Tibial artery (tissue), 4 donors: Measurements from ENCODE around the gene ITGB3.
A peak's percentile ranks its signal among the peaks of the same experiment; 100 is the strongest.

Experiments
- DNase-seq, 2 donors: peaks; one replicate each; pipeline ENCODE4 v3.0.0-alpha.2; 2019
- H3K27ac ChIP-seq, 2 donors: fragments of 200-600 bp; sonication (generic) in 1 of 2; 1 replicate in 1 of 2; 2 replicates in 1 of 2; pipeline ENCODE4 v1.5.1; 2018 to 2019; ENCODE audit warnings: mild to moderate bottlenecking in 1 of 2
- H3K27me3 ChIP-seq, 2 donors: fragments of 200-600 bp; sonication (generic) in 1 of 2; one replicate each; pipeline versions ENCODE4 v1.5.1 to v1.6.0; 2016 to 2019
- H3K36me3 ChIP-seq, 3 donors: fragments of 200-600 bp; sonication (generic) in 2 of 3; one replicate each; pipeline ENCODE4 v1.5.1; 2016 to 2019; ENCODE audit warnings: mild to moderate bottlenecking in 2 of 3
- H3K4me1 ChIP-seq, 4 donors: fragments of 200-600 bp; sonication (generic) in 2 of 4; 1 replicate in 3 of 4; 2 replicates in 1 of 4; pipeline ENCODE4 v1.5.1; 2016 to 2019
- H3K4me3 ChIP-seq, 2 donors: fragments of 200-600 bp; sonication (generic) in 1 of 2; 1 replicate in 1 of 2; 2 replicates in 1 of 2; pipeline ENCODE4 v1.5.1; 2018 to 2019; ENCODE audit warnings: mild to moderate bottlenecking in 2 of 2
- H3K9me3 ChIP-seq, 3 donors: fragments of 200-600 bp; sonication (generic) in 1 of 3; one replicate each; pipeline ENCODE4 v1.5.1; 2016 to 2019
- CTCF ChIP-seq, 2 experiments: fragments of 200-600 bp in 1 of 2; fragments of 450-650 bp in 1 of 2; IDR thresholded peaks; one replicate each; pipeline ENCODE4 v1.5.1; 2017 to 2019; ENCODE audit warnings: antibody characterized with exemption in 2 of 2, mild to moderate bottlenecking in 1 of 2, moderate library complexity in 1 of 2
- intact Hi-C: fragments of 100-400 bp; cut with DNase I; formaldehyde crosslinking; loops from one replicate; pipeline ENCODE4 v1.15.0; 2023; ENCODE audit warnings: low total_unique reads

ITGB3 gene

GRCh38 chr17:47239967-47240651 is 13.5 kb upstream of the ITGB3 start:
- peak overlapping the region; percentile 77 to 87 for H3K27ac ChIP-seq
- peak; percentile 93 to 94 for DNase-seq
- TF ChIP-seq CTCF (IDR thresholded peaks at IDR 0.05): no peak
- H3K4me3 ChIP-seq: no peak overlapping the region
- intact Hi-C loops: no loop called here
- peaks cover 6 to 21% (median 16%) of the 10 kb centered on the region in 4 donors for H3K4me1 ChIP-seq
- no peaks in the 10 kb centered on the region for H3K9me3 ChIP-seq
- no peaks in the 10 kb centered on the region for H3K36me3 ChIP-seq
- no peaks in the 10 kb centered on the region for H3K27me3 ChIP-seq

- H3K4me1 ChIP-seq: peaks cover 6 to 21% (median 16%) of the 10 kb centered on the region in 4 donors
- H3K9me3 ChIP-seq: no peaks in the 10 kb centered on the region
- TF ChIP-seq CTCF (IDR thresholded peaks at IDR 0.05): no peak
- no peak overlapping the region for H3K4me3 ChIP-seq
- intact Hi-C loops: no loop called here
- no peak for DNase-seq
- H3K27me3 ChIP-seq: no peaks in the 10 kb centered on the region
- peak overlapping the region; percentile 77 to 87 for H3K27ac ChIP-seq
- H3K36me3 ChIP-seq: no peaks in the 10 kb centered on the region
Observed at GRCh38 chr17:47240806-47241205, 12.8 kb upstream of the ITGB3 start.

GRCh38 chr17:47242648-47243047 is 11.0 kb upstream of the ITGB3 start:
- TF ChIP-seq CTCF (IDR thresholded peaks at IDR 0.05): no peak
- H3K27ac ChIP-seq: no peak overlapping the region
- intact Hi-C loops: no loop called here
- H3K27me3 ChIP-seq: no peaks in the 10 kb centered on the region
- H3K9me3 ChIP-seq: no peaks in the 10 kb centered on the region
- no peak for DNase-seq
- peaks cover 6 to 21% (median 16%) of the 10 kb centered on the region in 4 donors for H3K4me1 ChIP-seq
- H3K36me3 ChIP-seq: no peaks in the 10 kb centered on the region
- no peak overlapping the region for H3K4me3 ChIP-seq

DNA sequence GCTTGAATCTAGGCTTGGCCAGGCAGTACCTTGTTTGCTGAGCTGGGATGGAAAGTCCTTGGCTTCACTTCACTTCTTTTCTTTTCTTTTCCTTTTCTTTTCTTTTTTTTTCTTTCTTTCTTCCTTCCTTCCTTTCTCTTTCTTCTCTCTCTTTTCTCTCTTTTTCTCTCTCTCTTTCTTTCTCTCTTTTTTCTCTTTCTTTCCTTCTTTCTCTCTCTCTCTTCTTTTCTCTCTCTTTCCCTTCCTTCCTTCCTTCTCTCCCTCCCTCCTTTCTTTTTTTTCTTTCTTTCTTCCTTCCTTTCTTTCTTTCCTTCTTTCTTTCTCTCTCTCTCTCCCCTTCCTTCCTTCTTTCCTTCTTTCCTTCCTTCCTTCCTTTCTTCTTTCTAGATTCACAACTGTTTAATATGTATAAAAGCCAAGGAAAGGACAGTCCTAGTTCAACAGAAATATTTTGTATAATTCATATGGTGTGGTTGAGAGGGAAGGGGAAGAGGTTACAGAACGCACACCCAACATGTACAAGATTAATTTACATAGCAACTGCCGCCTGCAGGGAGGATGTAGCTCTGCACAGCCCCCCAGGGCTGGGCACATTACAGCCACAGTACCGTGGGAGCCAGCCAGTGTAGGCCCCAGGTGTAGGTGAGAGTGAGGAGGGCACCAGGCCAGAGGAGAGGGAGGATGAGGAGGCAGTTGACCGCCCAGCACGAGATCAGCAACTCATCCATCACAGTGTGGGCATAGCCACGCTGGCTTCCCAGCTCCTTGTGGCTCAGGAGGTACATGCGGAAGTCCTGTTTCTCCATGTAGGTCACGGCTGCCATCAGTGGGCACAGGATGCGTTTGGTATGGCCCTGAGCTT is 9.7 kb upstream of the ITGB3 start:
- H3K27ac ChIP-seq: no peak overlapping the region
- no peak for DNase-seq
- H3K4me1 ChIP-seq: peaks cover 6 to 21% (median 15%) of the 10 kb centered on the region in 4 donors
- H3K27me3 ChIP-seq: no peaks in the 10 kb centered on the region
- no peak overlapping the region for H3K4me3 ChIP-seq
- no peaks in the 10 kb centered on the region for H3K9me3 ChIP-seq
- H3K36me3 ChIP-seq: no peaks in the 10 kb centered on the region
- TF ChIP-seq CTCF (IDR thresholded peaks at IDR 0.05): no peak
- intact Hi-C loops: no loop called here

GRCh38 chr17:47244697-47245096 is 8.9 kb upstream of the ITGB3 start:
- peaks cover 0 to 13% (median 8%) of the 10 kb centered on the region in 4 donors for H3K4me1 ChIP-seq
- no peak for TF ChIP-seq CTCF (IDR thresholded peaks at IDR 0.05)
- intact Hi-C loops: no loop called here
- H3K4me3 ChIP-seq: no peak overlapping the region
- H3K9me3 ChIP-seq: no peaks in the 10 kb centered on the region
- no peak for DNase-seq
- H3K27me3 ChIP-seq: no peaks in the 10 kb centered on the region
- no peak overlapping the region for H3K27ac ChIP-seq
- H3K36me3 ChIP-seq: no peaks in the 10 kb centered on the region
